ENCODE data around the gene MORC3.
"Not testable (repeated sequence)": the region's sequence is repeated elsewhere in the genome, so short reads cannot be mapped to it uniquely, and the experiment has no call there.

The MORC3 gene

DNA sequence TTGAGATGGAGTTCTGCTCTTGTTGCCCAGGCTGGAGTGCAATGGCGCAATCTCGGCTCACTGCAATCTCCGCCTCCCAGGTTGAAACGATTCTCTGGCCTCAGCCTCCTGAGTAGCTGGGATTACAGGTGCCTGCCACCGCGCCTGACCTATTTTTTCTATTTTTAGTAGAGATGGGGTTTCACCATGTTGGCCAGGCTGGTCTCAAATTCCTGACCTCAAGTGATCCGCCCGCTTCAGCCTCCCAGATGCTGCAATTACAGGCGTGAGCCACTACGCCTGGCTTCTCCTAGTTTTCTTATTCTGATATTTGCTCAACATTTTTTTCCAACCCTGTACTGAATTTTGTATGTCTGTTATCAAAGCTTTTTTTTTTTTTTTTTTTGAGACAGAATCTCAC is 62.7 kb downstream of the MORC3 start:
- DNase-seq, H3K4me3 Mint-ChIP-seq, H3K27ac Mint-ChIP-seq, H3K9me3 Mint-ChIP-seq, H3K27me3 Mint-ChIP-seq: not testable (repeated sequence)
- peaks cover 23% of the 10 kb centered on the region for H3K4me1 Mint-ChIP-seq
- H3K36me3 Mint-ChIP-seq, result peaks cover 27% of the 10 kb centered on the region
- CTCF ChIA-PET, result interaction anchor here (0.6 to 0.9 kb wide), 2 partner anchors 8 to 50 kb away, joined by 3 read pairs; no protein-coding TSS in a partner anchor

DNA sequence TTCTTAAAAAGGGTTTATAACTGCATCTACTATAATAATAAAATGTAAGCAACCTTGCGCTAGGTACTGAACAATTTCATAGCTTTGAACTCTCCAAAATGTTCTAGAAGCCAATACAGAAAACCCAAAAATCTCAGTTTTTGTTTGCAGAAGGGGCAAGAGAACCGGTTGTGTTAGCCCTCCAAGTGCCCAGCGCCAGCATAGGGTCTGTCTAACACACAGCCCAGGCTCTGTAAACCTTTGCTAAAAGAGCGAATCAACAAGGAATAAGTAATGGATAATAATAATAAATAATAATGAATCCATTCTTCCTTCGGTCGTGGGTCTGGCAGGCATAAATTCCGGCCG is 64.9 kb downstream of the MORC3 start:
- Mint-ChIP-seq H3K4me3 (peak overlapping the region; percentile 39), H3K9me3 (no peaks in the 10 kb centered on the region), H3K27ac (peak overlapping the region; percentile 52), H3K4me1 (peaks cover 33% of the 10 kb centered on the region), H3K27me3 (no peaks in the 10 kb centered on the region), H3K36me3 (peaks cover 33% of the 10 kb centered on the region)
- CTCF ChIA-PET, result no interaction called here
- no peak for DNase-seq

DNA sequence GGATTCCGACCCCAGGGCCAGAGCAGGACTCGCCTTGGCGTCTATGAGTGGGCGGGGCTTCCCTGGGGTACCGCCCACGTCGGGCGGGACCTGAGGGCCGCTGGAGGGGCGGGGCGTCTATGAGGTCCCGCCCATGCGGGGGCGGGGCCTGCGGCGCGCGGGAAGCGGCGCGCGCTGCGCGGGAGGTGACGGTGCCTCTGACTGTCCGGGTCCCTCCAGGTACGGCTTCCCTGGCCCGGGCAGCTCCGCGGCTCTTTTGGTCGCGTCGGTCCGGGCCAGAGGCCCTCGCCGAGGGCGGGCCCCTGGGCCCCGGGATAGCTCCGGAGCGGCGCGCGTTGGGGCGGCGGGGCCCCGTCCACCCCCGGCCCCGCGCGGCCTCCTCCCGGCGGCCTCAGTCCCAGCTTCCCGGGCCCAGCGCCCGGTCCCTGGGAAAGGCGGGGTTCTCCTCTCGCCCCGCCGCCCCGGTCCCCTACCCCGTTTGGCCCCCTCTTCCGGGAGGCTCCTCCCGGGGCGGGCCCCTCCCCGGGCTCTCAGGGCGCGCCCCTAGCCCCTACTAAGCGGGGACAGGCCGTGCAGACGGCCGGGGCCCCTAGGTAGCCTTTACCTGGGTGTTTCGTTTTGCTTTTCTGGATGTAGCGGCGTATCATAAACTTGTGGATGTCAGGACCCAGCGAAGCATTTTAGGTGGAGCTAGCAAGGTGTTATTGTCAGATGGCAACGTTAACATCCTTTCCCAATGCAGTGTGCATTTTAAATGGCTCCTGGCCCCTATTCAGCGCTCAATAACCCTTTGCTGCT is 65.4 kb downstream of the MORC3 start, which contains the start of gene CHAF1B:
Gene CHAF1B (plus strand): TSS at position 160 of the 798 bp plus-strand sequence. CDS start 745 bp downstream, outside the sequence.
- peak within 1 kb of the TSS; percentile 89 for H3K27ac Mint-ChIP-seq
- CTCF ChIA-PET, result no interaction called here
- peaks cover 30% of the 10 kb centered on the region for H3K36me3 Mint-ChIP-seq
- H3K27me3 Mint-ChIP-seq, result no peaks in the 10 kb centered on the region
- H3K4me1 Mint-ChIP-seq, result peaks cover 33% of the 10 kb centered on the region
- peak; percentile 84 for DNase-seq
- peak within 1 kb of the TSS; percentile 88 for H3K4me3 Mint-ChIP-seq
- no peaks in the 10 kb centered on the region for H3K9me3 Mint-ChIP-seq

DNA sequence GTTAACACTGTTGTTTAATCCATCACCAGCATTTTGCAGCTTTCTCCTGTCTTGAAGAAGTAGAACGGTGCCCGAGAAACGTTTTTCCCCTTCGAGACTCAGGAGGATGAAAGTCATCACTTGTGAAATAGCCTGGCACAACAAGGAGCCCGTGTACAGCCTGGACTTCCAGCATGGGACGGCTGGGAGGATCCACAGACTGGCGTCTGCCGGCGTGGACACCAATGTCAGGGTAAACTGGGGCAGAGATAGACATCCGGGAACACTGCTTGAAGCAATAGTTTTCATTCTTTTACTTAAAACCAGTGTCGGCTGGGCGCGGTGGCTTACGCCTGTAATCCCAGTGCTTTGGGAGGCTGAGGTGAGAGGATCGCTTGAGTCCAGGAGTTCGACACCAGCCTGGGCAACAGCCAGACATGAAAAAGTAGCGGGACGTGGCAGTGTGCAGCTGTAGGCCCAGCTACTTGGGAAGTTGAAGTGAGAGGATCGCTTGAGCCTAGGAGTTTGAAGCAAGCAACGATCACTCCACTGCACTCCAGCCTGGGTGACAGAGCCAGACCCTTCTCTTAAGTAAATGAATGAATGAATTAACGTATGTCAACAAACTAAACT is 66.1 kb downstream of the MORC3 start:
- DNase-seq, result no peak
- Mint-ChIP-seq H3K4me1 (peaks cover 35% of the 10 kb centered on the region), H3K4me3 (peak overlapping the region; percentile 88), H3K36me3 (peaks cover 32% of the 10 kb centered on the region), H3K27me3 (no peaks in the 10 kb centered on the region), H3K9me3 (no peaks in the 10 kb centered on the region), H3K27ac (peak overlapping the region; percentile 89)
- CTCF ChIA-PET, result no interaction called here

DNA sequence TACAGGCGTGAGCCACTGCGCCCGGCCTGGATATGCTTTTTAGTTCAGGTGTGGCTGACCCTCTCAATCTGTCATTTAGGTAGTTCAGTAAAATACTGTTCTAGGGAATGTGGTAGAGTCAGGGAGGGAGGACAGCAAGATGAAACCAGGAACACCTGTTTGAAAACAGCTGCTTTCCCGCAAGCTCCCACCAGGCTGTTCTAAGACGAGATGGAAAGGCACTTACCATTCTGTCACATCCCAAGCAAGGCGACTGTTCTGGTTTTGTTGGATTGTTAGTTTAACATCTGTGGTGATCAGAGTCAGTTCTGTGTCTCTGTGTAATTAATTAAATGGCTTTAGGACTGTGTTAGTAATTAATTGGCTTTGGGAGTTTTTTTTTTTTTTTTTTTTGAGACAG is 68.1 kb downstream of the MORC3 start:
- H3K4me3 Mint-ChIP-seq, result no peak overlapping the region
- H3K9me3 Mint-ChIP-seq, result peaks cover 1% of the 10 kb centered on the region
- H3K27ac Mint-ChIP-seq, result no peak overlapping the region
- CTCF ChIA-PET, result interaction anchor here (0.7 kb wide), 1 partner anchor 245 kb away, joined by 3 read pairs; no protein-coding TSS in a partner anchor
- no peaks in the 10 kb centered on the region for H3K27me3 Mint-ChIP-seq
- DNase-seq, result no peak
- peaks cover 39% of the 10 kb centered on the region for H3K36me3 Mint-ChIP-seq
- H3K4me1 Mint-ChIP-seq, result peaks cover 35% of the 10 kb centered on the region

DNA sequence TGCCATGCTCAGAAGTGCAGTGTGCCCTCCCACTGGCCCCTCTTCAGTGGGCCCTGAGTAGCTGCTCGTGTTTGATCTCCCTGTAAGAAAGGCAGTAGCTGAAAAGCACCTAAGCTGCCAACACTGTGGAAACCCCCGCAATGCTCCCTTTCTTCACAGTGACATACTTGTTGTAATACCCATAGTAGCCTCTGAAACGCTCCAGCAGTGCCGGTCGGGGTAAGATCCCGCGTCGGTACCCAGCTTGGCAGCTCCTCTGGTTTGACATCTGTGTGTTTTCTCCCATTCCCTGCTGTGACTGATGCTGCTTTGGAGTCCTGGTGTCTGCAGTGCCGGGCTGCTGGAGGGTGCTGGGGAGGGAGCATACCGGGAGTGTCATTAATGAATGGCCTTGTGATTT is 68.8 kb downstream of the MORC3 start:
- Mint-ChIP-seq H3K4me1 (peaks cover 35% of the 10 kb centered on the region), H3K27me3 (no peaks in the 10 kb centered on the region), H3K27ac (no peak overlapping the region), H3K4me3 (no peak overlapping the region), H3K36me3 (peaks cover 42% of the 10 kb centered on the region), H3K9me3 (peaks cover 1% of the 10 kb centered on the region)
- CTCF ChIA-PET, result no interaction called here
- no peak for DNase-seq

DNA sequence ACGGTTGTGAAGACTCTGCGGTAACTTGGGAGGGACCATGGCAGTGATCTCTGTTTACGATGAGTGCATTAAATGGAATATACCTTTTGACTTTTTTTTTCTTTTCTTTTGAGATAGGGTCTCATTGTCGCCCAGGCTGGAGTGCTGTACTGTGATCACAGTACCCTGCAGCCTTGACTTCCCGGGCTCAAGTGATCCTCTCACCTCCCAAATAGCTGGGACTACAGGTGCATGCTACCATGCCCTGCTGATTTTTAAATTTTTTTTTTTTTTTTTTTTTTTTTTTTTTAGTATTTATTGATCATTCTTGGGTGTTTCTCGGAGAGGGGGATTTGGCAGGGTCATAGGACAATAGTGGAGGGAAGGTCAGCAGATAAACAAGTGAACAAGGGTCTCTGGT is 71.7 kb downstream of the MORC3 start:
- peaks cover 50% of the 10 kb centered on the region for H3K36me3 Mint-ChIP-seq
- H3K27me3 Mint-ChIP-seq, DNase-seq, H3K4me3 Mint-ChIP-seq, CTCF ChIA-PET, H3K9me3 Mint-ChIP-seq, H3K27ac Mint-ChIP-seq: not testable (repeated sequence)
- peaks cover 23% of the 10 kb centered on the region for H3K4me1 Mint-ChIP-seq

DNA sequence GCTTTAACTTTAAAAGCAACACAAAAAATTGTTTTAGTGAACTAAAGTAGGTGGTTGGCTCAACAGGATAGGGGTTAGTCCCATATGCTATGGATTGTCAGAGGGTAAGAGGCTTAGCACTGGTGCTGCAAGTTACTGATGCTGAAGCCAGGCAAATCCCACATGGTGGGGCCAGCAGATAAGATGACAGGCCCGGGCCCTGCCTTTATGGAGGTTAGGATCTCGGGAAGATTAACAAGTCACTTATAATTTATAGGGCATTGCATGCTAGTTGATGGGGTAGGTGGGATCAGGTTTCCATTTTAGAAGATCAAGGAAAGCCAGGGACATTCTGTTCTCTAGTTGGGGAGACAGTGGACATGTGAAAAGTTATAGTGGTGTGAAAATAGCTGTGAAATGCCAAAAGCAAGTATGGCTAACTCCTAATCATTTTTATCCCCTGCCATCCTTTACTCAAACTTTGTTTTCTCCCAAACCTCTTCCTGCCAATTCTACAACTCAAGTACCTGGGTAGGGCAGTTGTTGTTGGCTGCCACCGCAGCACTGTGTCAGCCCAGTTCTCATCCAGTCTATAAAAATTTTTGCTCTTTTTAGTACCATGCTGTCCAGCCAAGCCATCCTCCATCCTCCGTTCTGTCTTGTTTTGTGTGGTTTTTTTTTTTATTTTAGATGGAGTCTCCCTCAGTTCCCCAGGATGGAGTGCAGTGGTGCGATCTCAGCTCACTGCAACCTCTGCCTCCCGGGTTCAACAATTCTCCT is 75.5 kb downstream of the MORC3 start:
- Mint-ChIP-seq H3K36me3 (peaks cover 48% of the 10 kb centered on the region), H3K4me1 (peaks cover 4% of the 10 kb centered on the region), H3K4me3 (no peak overlapping the region), H3K27ac (no peak overlapping the region), H3K9me3 (peaks cover 1% of the 10 kb centered on the region), H3K27me3 (no peaks in the 10 kb centered on the region)
- CTCF ChIA-PET, result no interaction called here
- DNase-seq, result no peak

DNA sequence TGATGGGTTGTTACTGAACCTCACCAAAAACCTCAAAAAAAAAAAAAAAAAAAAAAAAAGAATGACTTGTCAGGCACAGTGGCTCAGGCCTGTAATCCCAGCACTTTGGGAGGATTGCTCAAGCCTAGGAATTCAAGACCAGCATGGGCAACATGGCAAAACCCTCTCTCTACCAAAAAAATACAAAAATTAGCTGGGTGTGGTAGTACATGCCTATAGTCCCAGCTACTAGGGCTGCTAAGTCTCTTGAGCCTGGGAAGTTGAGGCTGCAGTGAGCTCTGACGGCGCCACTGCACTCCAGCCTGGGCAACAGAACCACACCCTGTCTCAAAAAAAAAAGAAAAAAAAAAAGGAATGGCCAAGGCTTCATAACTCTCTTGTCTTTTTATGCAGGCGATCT is 76.3 kb downstream of the MORC3 start:
- no peak for DNase-seq
- H3K27me3 Mint-ChIP-seq, result no peaks in the 10 kb centered on the region
- peaks cover 47% of the 10 kb centered on the region for H3K36me3 Mint-ChIP-seq
- H3K4me3 Mint-ChIP-seq, result no peak overlapping the region
- no peak overlapping the region for H3K27ac Mint-ChIP-seq
- H3K4me1 Mint-ChIP-seq, result peaks cover 2% of the 10 kb centered on the region
- CTCF ChIA-PET, result no interaction called here
- peaks cover 1% of the 10 kb centered on the region for H3K9me3 Mint-ChIP-seq

DNA sequence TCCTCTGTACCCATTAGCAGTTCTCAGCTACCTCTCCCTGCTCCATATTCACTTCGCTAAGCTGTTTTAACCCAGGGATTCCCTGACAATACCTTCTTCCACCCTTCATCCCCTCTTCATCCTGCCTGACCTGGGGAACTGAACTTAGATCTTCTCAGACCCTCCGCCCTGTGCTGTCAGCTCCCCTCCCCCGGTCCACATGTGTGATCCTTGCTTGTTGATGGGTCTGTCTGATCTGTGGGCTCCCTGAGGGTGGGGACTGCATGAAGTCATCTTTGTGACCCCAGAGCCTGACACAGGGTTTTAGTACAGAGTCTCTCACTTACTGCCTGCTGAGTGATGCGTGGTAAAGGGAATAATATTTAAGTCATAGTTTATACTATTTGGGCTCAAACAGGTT is 77.0 kb downstream of the MORC3 start:
- Mint-ChIP-seq H3K27me3 (no peaks in the 10 kb centered on the region), H3K27ac (no peak overlapping the region), H3K4me1 (peaks cover 2% of the 10 kb centered on the region), H3K36me3 (peaks cover 44% of the 10 kb centered on the region), H3K4me3 (no peak overlapping the region), H3K9me3 (no peaks in the 10 kb centered on the region)
- no peak for DNase-seq
- CTCF ChIA-PET, result no interaction called here

DNA sequence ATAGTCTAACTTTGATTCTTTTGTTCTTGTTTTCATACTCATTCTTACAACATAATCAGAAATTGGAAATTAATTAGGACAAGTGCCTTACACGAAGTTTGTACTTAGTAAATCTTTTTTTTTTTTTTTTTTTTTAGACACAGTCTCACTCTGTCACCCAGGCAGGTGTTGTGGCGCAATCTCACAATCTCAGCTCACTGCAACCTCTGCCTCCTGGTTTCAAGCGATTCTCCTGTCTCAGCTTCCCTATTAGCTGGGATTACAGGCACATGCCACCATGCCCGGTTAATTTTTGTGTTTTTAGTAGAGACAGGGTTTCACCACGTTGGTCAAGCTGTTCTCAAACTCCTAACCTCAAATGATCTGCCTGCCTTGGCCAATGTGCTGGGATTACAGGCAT is 77.6 kb downstream of the MORC3 start:
- Mint-ChIP-seq H3K36me3 (peaks cover 44% of the 10 kb centered on the region), H3K9me3 (no peaks in the 10 kb centered on the region), H3K4me1 (peaks cover 2% of the 10 kb centered on the region), H3K27me3 (no peaks in the 10 kb centered on the region), H3K4me3 (no peak overlapping the region), H3K27ac (no peak overlapping the region)
- CTCF ChIA-PET, result no interaction called here
- no peak for DNase-seq

DNA sequence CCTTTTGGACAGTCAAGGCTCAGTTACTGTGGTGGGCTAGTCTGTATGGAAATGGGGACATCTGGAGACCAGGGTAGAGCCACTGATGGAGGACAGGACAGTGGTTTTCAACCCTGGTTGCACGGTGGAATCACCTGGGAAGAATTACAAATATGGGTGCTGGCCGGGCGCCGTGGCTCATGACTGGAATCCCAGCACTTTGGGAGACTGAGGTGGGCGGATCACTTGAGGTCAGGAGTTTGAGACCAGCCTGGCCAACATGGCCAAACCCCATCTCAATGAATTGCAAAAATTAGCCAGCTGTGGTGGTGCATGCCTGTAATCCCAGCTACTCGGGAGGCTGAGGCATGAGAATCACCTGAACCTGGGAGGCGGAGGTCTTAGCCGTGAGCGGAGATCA is 79.7 kb downstream of the MORC3 start:
- CTCF ChIA-PET, H3K27ac Mint-ChIP-seq, DNase-seq, H3K9me3 Mint-ChIP-seq, H3K4me1 Mint-ChIP-seq, H3K27me3 Mint-ChIP-seq, H3K4me3 Mint-ChIP-seq: not testable (repeated sequence)
- H3K36me3 Mint-ChIP-seq, result peaks cover 40% of the 10 kb centered on the region

DNA sequence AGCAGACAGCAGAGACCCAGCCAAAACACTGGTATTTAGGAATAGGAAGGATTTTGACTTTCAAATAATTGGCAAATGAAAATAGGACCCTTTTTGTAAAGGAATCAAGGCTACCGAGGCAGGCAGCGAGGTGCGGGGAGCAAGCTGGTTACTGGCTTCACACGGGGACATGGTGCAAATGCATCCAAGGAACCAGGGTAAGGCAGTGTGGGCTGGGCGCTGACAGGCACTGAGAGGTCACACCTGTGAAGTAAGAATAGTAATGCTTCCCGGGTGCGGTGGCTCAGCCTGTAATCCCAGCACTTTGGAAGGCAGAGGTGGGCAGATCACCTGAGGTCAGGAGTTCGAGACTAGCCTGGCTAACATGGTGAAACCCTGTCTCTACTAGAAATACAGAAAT is 80.7 kb downstream of the MORC3 start:
- no peak for DNase-seq
- Mint-ChIP-seq H3K4me3 (no peak overlapping the region), H3K9me3 (no peaks in the 10 kb centered on the region), H3K27me3 (no peaks in the 10 kb centered on the region), H3K36me3 (peaks cover 36% of the 10 kb centered on the region), H3K4me1 (peaks cover 2% of the 10 kb centered on the region), H3K27ac (no peak overlapping the region)
- CTCF ChIA-PET, result no interaction called here

DNA sequence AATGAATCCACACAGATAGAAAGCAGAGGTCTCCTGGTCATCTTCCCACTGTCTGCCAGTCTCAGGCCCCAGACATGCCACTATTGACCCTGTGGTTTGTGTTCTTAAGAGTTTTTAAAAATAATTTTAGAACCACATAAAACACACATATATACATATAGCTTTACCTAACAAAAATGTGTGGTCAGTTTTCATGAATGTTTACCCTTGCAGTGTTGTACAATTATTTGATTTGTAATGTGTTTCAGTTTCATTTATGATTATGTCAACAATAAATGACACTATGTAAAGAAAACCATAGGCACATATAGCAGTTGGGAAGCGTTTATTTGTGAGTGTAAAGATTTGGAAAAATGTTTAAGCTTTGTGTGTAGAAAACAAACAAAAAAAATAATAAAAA is 82.3 kb downstream of the MORC3 start:
- CTCF ChIA-PET, result interaction anchor here (0.7 kb wide), 1 partner anchor 21 kb away, joined by 4 read pairs; no protein-coding TSS in a partner anchor
- DNase-seq, result no peak
- H3K27ac Mint-ChIP-seq, result no peak overlapping the region
- H3K4me3 Mint-ChIP-seq, result no peak overlapping the region
- H3K36me3 Mint-ChIP-seq, result peaks cover 29% of the 10 kb centered on the region
- H3K27me3 Mint-ChIP-seq, result no peaks in the 10 kb centered on the region
- H3K4me1 Mint-ChIP-seq, result no peaks in the 10 kb centered on the region
- no peaks in the 10 kb centered on the region for H3K9me3 Mint-ChIP-seq

All from activated naive CD4-positive, alpha-beta T cell treated with anti-CD3 and anti-CD28 coated beads, Interleukin-2, amount 10 ng/mL, durations not matched to agents 7 days and 5 days (primary cell).